ENCODE data around the gene TEX53.

Gene TEX53

GRCh38 chr9:114655689-114656088 is 1.9 kb downstream of the TEX53 start:
- Histone ChIP-seq H3K4me3 (ENCODE audit: low read depth in 1 of 2, low read length in 1 of 2) (no peak overlapping the region), H3K27ac (no peak overlapping the region), H3K4me1 (ENCODE audit: control insufficient read depth in 1 of 2, insufficient read depth in 1 of 2, low read depth in 1 of 2, low read length in 1 of 2) (peaks cover 3 to 4% of the 10 kb centered on the region in 2 experiments)

GRCh38 chr9:114653556-114654159 is 3.9 kb downstream of the TEX53 start:
- TF ChIP-seq, protein P1, sequence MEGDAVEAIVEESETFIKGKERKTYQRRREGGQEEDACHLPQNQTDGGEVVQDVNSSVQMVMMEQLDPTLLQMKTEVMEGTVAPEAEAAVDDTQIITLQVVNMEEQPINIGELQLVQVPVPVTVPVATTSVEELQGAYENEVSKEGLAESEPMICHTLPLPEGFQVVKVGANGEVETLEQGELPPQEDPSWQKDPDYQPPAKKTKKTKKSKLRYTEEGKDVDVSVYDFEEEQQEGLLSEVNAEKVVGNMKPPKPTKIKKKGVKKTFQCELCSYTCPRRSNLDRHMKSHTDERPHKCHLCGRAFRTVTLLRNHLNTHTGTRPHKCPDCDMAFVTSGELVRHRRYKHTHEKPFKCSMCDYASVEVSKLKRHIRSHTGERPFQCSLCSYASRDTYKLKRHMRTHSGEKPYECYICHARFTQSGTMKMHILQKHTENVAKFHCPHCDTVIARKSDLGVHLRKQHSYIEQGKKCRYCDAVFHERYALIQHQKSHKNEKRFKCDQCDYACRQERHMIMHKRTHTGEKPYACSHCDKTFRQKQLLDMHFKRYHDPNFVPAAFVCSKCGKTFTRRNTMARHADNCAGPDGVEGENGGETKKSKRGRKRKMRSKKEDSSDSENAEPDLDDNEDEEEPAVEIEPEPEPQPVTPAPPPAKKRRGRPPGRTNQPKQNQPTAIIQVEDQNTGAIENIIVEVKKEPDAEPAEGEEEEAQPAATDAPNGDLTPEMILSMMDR (IDR thresholded peaks at IDR 0.05) = peak; percentile 90
- Histone ChIP-seq H3K27ac (no peak overlapping the region), H3K27me3 (peaks cover 8% of the 10 kb centered on the region), H3K9me3 (no peaks in the 10 kb centered on the region), H3K4me3 (ENCODE audit: low read depth in 1 of 2, low read length in 1 of 2) (no peak overlapping the region), H3K4me1 (ENCODE audit: control insufficient read depth in 1 of 2, insufficient read depth in 1 of 2, low read depth in 1 of 2, low read length in 1 of 2) (peaks cover 3 to 4% of the 10 kb centered on the region in 2 experiments), H3K36me3 (no peaks in the 10 kb centered on the region)

More at GRCh38 chr9:114655689-114656088, 1.9 kb downstream of the TEX53 start:
- TF ChIP-seq, protein P1 (IDR thresholded peaks at IDR 0.05) = no peak
- H3K36me3 ChIP-seq = no peaks in the 10 kb centered on the region
- H3K27me3 ChIP-seq = peaks cover 8% of the 10 kb centered on the region
- H3K9me3 ChIP-seq = no peaks in the 10 kb centered on the region

DNA sequence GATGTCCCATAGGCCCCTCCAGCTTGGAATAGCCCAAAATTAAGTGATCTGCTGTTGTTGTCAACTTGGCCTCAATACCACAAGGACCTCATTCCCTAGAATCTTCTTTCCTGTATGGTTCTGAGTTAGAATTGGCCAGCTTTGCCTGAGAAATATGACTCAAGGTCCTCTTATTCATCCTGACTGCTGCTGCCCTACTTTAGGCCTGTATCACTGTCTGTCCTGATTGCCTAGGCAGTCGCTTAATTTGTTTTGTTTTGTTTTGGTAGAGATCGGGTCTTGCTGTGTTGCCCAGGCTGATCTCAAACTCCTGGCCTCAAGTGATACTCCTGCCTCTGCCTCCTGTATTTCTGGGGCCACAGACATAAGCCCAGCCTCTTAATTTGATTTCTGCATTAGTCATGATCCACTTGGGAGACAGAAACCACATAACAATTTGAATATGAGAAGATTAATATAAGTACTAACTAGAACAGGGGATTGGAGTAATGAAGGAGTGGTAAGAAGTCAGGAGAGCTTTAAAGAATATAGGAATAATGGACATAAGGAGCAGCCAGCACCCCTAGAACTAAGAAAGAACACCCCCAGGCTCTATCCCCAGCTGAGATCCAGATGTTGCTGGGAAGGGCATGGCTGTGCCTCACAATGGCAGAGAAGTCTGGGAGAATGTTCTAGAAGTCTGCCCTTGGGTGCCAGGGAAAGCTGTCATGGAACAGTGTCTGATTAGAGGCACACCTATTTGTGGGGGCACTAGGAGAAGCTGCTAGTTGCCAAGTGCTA is 4.6 kb downstream of the TEX53 start:
- H3K27ac ChIP-seq = no peak overlapping the region
- H3K9me3 ChIP-seq = no peaks in the 10 kb centered on the region
- no peak overlapping the region for H3K4me3 ChIP-seq (ENCODE audit: low read depth in 1 of 2, low read length in 1 of 2)
- peaks cover 8% of the 10 kb centered on the region for H3K27me3 ChIP-seq
- TF ChIP-seq, protein P1 (IDR thresholded peaks at IDR 0.05) = no peak
- H3K36me3 ChIP-seq = no peaks in the 10 kb centered on the region
- peaks cover 3 to 4% of the 10 kb centered on the region in 2 experiments for H3K4me1 ChIP-seq (ENCODE audit: control insufficient read depth in 1 of 2, insufficient read depth in 1 of 2, low read depth in 1 of 2, low read length in 1 of 2)

- Histone ChIP-seq H3K27me3 (no peaks in the 10 kb centered on the region), H3K9me3 (no peaks in the 10 kb centered on the region), H3K4me3 (ENCODE audit: low read depth in 1 of 2, low read length in 1 of 2) (no peak overlapping the region), H3K27ac (no peak overlapping the region), H3K36me3 (no peaks in the 10 kb centered on the region), H3K4me1 (ENCODE audit: control insufficient read depth in 1 of 2, insufficient read depth in 1 of 2, low read depth in 1 of 2, low read length in 1 of 2) (peaks cover 5 to 9% of the 10 kb centered on the region in 2 experiments)
- TF ChIP-seq, protein P1 (IDR thresholded peaks at IDR 0.05) = no peak
Measured at GRCh38 chr9:114643896-114644295, 13.7 kb downstream of the TEX53 start.

GRCh38 chr9:114643001-114643400 is 14.6 kb downstream of the TEX53 start:
- Histone ChIP-seq H3K9me3 (no peaks in the 10 kb centered on the region), H3K36me3 (no peaks in the 10 kb centered on the region), H3K4me3 (ENCODE audit: low read depth in 1 of 2, low read length in 1 of 2) (no peak overlapping the region), H3K27ac (no peak overlapping the region), H3K27me3 (no peaks in the 10 kb centered on the region), H3K4me1 (ENCODE audit: control insufficient read depth in 1 of 2, insufficient read depth in 1 of 2, low read depth in 1 of 2, low read length in 1 of 2) (peaks cover 5 to 9% of the 10 kb centered on the region in 2 experiments)
- TF ChIP-seq, protein P1 (IDR thresholded peaks at IDR 0.05) = no peak
